ENCODE measurements around the gene GDF2.

Gene GDF2

DNA sequence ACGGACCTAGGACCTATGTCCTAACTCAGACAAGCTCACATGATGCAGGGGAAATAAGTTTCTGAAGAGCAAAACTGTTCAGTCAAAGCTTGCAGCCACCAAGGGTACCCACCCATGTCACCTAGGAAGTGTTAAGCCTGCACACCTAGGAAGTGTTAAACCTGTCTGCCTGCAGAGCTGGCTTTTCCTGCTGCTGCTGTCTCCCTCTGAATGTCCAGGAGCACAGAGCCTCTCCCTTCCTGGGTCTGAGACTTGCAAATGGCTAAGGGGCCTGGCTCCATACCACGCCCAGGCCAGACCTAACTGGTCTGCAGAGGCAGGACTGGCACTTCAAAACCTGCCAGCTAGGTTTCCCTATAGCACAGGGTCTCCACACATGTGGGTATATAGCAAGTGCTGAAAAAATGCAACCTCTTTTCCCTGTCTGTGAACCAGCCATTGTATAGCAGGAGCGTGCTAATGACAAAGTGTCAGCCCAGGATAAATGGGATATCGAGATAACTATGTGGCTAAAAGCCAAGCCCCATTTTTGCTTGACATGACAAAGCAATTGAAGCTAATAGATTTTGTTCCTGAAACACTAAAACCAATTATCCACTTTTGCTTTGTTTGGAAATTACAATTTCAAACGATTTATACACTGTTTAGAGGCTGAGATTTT, 1.5 kb downstream of the GDF2 start:
- TF ChIP-seq, protein P1, sequence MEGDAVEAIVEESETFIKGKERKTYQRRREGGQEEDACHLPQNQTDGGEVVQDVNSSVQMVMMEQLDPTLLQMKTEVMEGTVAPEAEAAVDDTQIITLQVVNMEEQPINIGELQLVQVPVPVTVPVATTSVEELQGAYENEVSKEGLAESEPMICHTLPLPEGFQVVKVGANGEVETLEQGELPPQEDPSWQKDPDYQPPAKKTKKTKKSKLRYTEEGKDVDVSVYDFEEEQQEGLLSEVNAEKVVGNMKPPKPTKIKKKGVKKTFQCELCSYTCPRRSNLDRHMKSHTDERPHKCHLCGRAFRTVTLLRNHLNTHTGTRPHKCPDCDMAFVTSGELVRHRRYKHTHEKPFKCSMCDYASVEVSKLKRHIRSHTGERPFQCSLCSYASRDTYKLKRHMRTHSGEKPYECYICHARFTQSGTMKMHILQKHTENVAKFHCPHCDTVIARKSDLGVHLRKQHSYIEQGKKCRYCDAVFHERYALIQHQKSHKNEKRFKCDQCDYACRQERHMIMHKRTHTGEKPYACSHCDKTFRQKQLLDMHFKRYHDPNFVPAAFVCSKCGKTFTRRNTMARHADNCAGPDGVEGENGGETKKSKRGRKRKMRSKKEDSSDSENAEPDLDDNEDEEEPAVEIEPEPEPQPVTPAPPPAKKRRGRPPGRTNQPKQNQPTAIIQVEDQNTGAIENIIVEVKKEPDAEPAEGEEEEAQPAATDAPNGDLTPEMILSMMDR (IDR thresholded peaks at IDR 0.05) = no peak

- TF ChIP-seq, protein P1 (IDR thresholded peaks at IDR 0.05) = no peak
Measured at GRCh38 chr10:47325303-47326291, 3.3 kb downstream of the GDF2 start.

DNA sequence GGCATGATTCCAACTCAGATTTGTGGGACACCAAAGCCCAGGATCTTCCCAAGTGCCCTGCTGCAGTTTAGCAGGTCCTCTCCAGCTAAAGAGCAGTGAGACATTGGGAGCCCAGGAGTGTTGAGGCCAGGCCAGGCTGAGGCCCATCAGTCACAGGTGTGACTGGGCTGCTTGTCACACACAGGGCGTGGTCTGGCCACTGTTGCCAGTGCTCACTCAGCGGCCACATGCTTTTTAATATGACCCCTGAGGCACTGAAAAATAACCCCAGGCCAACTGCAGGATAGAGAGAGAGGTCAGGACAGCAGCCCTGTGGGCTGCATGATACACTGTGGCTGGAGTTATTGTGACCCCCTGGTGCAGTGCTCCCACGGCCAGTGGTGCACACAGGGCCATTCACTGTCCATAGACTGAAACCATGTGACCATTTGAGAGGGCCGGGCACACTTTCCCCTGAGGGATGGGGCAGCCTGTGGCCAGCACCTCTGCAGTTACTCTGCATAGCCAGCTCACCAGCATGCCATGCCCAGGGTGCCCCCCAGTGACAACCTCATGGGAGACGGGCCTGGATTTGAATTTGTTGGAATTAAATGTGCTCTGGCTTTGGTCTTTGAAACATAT, 4.2 kb downstream of the GDF2 start:
- TF ChIP-seq, protein P1 (IDR thresholded peaks at IDR 0.05) = no peak

GRCh38 chr10:47326927-47327330, 4.7 kb downstream of the GDF2 start:
- TF ChIP-seq, protein P1 (IDR thresholded peaks at IDR 0.05) = no peak

- TF ChIP-seq, protein P1 (IDR thresholded peaks at IDR 0.05) = no peak
Measured at GRCh38 chr10:47329855-47330254, 7.6 kb downstream of the GDF2 start.

DNA sequence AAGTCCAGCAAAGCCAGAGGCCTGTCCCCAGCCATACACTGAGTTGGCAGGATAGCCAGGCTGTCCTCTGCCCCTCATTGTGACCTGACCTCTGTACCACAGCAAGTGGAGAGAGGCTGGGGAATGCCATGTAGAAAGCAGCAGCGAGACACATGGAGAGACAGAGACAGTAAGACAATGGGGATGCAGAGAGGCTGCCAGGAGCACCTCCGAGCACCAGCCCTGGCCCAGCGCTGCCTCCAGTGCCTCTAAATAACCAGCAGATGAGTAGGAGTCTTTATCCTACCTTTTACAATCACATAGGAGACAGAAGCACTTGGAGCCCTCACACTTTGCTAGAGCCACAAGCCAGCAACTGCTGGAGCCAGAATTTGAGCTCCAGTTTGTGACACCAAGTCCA, 8.1 kb downstream of the GDF2 start:
- TF ChIP-seq, protein P1 (IDR thresholded peaks at IDR 0.05) = no peak

GRCh38 chr10:47330804-47331203, 8.6 kb downstream of the GDF2 start:
- TF ChIP-seq, protein P1 (IDR thresholded peaks at IDR 0.05) = no peak
